Testis (tissue), 2 donors: ENCODE measurements around the gene SFR1.

Source experiments
- POLR2A ChIP-seq: fragments of 450-650 bp; IDR thresholded peaks from one replicate; pipeline ENCODE4 v1.6.1; 2017; ENCODE audit warnings: antibody characterized with exemption, mild to moderate bottlenecking, moderate library complexity
- TF ChIP-seq, protein P1 (sequence below), 3 experiments: fragments of 450-650 bp in 2 of 3; fragments of 200-600 bp in 1 of 3; sonication (generic) in 1 of 3; IDR thresholded peaks; one replicate each; pipeline ENCODE4 v1.5.1; 2016 to 2019; ENCODE audit warnings: antibody characterized with exemption in 3 of 3, mild to moderate bottlenecking in 2 of 3, moderate library complexity in 1 of 3

DNA sequence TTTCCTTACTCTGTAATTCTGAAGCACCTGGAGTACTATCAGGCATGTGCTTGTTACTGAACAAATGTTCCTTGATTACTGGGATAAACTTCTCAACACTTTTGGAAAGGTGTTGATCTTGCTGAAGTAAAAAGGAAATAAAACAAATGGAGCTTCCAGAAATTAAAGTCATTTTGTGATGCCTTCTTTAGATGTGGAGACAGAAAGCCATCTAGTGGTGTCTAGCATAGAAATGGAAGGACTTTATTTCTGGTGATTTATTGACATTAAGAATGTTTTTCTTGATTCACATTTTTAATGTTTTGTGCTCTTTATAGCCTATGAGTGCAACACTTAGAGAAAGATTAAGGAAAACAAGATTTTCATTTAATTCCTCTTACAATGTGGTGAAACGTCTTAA lies 1.4 kb downstream of the SFR1 start:
- TF ChIP-seq, protein P1, sequence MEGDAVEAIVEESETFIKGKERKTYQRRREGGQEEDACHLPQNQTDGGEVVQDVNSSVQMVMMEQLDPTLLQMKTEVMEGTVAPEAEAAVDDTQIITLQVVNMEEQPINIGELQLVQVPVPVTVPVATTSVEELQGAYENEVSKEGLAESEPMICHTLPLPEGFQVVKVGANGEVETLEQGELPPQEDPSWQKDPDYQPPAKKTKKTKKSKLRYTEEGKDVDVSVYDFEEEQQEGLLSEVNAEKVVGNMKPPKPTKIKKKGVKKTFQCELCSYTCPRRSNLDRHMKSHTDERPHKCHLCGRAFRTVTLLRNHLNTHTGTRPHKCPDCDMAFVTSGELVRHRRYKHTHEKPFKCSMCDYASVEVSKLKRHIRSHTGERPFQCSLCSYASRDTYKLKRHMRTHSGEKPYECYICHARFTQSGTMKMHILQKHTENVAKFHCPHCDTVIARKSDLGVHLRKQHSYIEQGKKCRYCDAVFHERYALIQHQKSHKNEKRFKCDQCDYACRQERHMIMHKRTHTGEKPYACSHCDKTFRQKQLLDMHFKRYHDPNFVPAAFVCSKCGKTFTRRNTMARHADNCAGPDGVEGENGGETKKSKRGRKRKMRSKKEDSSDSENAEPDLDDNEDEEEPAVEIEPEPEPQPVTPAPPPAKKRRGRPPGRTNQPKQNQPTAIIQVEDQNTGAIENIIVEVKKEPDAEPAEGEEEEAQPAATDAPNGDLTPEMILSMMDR (IDR thresholded peaks at IDR 0.05): no peak
- TF ChIP-seq POLR2A: no peak
